IPS-18c (cell line): Measurements from ENCODE around the gene PHF2.

Experiments
- H3K4me3 ChIP-seq: 2 replicates; pipeline ENCODE4 v1.7.0; 2013; ENCODE audit warnings: low read depth, mild to moderate bottlenecking, low read length, moderate library complexity; ENCODE audit not compliant: insufficient read depth
- H3K9me3 ChIP-seq: one replicate; pipeline ENCODE4 v1.6.1; 2013; ENCODE audit warnings: mild to moderate bottlenecking, low read length, moderate library complexity; ENCODE audit not compliant: control insufficient read depth, insufficient read depth

Gene PHF2

DNA sequence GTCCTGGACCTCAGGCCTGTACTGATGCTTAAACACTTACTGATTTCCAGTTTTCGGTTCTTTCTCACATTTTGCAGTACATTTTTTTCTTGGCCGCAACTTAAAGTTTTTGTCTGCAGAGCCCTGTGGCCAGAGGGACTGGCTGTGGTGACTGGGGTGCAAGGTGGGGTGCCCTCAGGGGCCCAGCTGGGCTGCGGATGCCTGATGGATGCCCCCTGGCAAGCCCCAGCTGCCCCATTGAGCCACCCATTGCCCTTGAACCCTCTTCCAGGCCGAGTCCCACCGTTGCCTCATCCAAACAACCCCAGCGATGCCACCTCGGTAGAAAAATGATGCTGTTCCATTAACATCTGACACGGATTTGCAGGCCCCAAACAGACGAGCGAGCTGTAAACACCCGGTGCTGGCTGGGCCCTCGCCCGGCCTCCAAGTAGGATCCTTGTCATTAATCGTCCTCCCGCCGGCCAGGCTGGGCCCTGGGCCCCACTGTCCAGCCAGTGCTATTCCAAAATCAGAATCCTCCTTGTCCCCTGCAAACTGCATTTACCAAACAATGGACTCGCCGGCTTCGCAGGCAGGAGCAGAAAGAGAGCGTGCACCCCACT lies 107.9 kb downstream of the PHF2 start:
- peaks cover 3% of the 10 kb centered on the region for H3K9me3 ChIP-seq
- H3K4me3 ChIP-seq = no peak overlapping the region

DNA sequence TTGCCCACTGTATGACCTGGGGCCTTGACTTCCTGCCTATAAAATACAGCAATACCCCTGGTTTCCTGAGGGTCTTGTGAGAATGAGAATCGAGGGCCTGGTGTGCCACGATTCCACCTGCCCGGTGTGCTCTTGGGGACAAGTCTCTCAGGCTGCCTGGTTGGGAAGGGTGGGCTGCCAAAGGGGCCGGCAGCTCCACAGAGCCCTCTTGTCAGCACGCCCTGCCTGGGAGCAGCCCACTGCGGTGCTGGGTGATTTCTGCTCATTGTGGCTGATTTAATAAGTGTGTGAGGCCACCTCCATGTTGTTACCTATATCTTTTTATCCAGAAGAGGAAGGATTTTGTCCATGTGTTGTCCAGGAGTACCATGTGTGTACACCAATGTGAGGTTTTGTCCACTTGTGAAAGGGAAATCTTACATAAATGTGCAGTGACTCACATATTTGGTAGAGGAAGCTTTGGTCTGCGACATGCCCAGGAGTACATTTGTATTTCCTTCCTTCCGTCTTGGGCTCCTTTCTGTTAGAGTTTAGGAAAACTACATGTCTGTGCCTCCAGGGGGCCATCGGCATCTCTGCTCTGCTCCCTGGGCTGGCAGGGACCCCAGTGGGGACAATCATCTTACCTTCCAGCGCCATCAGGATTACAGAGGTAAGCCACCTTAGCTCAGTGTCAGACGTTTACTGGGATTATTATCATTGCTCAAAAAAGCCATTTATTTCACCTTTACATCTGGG lies 108.6 kb downstream of the PHF2 start:
- Histone ChIP-seq H3K9me3 (peaks cover 3% of the 10 kb centered on the region), H3K4me3 (no peak overlapping the region)

GRCh38 chr9:93686127-93686879 lies 109.9 kb downstream of the PHF2 start:
- Histone ChIP-seq H3K9me3 (peaks cover 3% of the 10 kb centered on the region), H3K4me3 (no peak overlapping the region)

DNA sequence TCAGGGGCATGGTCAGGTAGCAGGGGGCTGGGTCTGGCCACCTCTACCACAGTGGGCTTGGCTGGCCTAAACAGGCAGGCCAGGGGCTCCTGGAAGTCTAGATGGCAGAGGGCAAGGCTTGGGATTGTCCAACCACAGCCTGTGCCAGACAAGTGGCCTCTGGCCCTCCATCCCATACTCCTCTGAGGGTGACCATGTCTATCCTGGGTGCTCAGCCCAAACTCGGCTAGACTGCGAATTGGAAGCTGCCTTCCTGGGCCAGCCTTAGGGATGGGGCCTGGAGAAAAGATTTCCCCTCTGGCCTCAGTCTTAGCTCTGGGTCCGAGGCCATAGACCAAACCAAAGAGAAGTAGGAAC lies 110.5 kb downstream of the PHF2 start:
- H3K9me3 ChIP-seq = peaks cover 3% of the 10 kb centered on the region
- no peak overlapping the region for H3K4me3 ChIP-seq

DNA sequence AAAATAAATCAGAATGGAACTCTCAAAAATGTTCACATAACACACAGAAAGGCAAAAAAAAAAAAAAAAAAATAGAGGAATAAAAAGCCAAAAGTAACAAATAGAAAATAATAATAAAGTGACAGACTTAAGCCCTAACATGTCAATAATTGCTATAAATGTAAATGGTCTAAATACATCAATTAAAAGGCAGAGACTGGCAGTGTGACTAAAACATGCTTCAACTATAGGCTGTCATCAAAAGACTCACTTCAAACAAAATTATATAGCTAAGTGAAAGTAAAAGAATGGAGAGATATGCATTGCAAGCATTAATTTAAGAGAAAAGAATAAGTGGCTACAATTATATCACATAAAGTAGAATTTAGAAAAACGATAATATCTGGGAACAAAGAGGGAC lies 114.2 kb downstream of the PHF2 start:
- Histone ChIP-seq H3K4me3 (no peak overlapping the region), H3K9me3 (peaks cover 3% of the 10 kb centered on the region)

- Histone ChIP-seq H3K4me3 (no peak overlapping the region), H3K9me3 (no peaks in the 10 kb centered on the region)
Observed at GRCh38 chr9:93693129-93693528, 116.7 kb downstream of the PHF2 start.

DNA sequence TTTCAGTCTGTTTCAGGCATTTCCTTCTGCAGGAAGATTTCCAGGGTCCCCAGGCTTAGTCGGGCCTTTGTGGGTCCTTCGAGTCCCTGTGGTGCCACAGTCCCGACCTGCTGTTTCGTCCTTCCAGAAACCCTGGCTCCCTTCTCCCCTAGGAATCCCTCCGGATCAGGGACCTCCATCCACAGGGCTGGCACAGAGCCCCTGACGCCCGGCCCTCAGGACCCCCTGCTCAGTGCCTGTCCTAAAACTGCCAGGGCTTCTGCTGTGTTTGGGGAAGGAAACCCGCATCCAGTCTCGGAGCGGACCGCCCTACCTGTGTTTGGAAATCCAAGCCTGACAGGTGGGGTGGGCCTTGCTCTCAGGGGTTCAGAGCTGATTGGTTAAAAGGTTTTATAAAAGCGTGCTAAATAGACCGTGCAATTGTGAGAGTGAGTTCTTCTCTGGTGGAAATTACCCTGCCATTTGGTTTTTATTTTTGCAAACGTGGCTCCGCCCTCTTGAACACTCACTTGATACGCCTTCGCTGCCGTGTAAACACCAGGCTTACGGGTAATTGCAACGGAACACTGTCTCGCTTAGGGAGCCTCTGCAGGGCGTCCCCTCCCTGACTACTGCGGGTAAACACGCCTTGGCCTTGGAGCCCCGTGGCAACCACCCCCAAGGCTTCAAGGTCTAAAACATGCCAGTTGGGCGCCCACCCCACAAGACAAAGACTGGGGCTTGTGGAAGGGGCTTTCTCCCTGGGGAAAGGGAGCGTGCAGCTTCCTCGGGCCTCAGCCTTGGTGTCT lies 121.2 kb downstream of the PHF2 start:
- H3K4me3 ChIP-seq = no peak overlapping the region
- peaks cover 10% of the 10 kb centered on the region for H3K9me3 ChIP-seq

DNA sequence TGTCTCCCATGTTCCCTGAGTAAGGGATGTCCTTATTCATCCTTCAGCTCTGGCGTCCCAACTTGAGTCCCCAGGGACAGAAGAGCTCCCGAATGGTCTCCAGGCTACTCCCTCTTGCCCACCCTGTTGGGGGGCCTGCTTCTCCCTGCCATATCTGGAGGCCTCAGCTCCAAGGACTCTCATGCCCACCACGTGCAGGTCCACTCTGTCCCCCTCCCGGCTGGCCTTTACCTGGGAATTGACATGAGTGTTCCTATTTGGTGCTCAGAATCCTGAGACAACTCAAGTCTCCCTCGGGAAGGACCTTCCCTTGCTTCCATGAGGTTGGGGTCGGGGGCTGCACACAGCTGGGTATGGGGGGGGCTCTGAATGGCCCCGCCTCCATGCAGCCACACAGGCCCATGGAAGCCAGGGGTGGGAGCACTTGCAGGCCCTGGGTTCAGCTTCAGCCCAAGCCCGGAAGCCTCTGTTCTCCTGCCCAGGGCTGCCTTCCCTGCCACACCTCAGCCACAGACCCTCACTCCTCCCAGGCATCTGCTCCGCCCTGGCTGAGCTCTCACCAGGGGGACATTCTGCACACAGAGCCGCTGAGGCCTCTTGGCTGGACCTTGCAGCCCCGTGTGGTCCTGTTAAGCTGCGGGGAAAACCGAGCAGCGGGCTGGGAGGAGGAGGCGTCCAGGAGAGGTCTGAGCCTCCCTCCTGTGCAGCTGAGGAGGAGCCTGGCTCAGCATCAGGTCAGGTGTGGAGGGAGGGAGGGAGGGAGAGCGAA lies 121.9 kb downstream of the PHF2 start:
- H3K4me3 ChIP-seq = no peak overlapping the region
- H3K9me3 ChIP-seq = peaks cover 10% of the 10 kb centered on the region

DNA sequence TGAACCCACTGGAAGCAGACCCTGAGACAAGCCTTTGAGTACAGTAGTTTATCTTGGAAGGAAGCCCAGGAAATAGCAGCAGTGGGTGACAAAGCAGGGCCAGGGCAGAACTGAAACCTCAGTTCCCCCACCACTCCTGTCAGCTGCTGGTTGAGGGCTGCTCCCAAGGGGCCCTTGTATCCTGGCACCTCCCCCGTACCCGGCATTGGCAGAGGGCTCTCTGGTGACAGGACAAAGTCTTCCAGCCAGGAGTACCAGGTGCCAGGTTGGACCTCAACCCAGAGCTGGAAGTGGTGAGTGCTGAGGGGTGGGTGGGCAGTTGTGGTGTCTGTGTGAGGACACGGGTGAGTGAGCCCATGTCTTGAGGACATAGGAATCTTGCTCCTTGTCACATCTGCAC lies 123.3 kb downstream of the PHF2 start:
- no peak overlapping the region for H3K4me3 ChIP-seq

DNA sequence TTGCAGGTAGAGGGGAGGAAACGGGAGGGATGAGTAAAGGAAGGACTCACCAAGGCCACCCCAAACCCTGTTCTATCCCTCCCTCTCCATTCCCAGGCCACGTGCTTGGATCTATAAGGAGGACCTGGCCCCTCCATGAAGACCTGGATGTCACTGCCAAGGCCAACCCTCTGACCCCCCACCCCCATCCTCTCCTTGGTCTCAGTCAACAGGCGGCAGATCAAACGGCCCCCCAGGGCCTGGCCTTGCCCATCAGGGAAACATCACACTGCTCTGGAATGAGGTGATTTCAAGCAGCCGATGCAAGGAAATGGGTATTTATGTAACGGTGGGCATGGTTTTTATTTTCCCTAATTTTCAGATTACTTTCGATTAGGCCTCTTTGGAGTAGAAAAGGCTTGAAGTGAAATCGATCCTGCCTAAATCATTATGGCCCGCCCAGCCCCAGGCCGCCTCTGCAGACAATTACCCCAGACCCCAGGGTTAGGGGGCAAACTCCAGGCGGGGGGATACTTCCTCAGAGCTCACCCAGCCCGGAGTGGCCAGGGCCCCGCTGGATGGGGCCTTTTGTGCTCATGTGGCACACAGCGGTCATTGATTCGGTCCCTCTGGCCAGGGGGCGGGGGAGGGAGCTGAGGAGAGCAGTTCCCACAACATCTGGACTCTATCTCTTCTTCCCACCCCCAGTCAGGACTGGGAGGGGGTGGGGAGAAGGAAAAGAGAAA lies 125.3 kb downstream of the PHF2 start:
- H3K4me3 ChIP-seq = no peak overlapping the region
- peaks cover 10% of the 10 kb centered on the region for H3K9me3 ChIP-seq

More for the DNA sequence above, 123.3 kb downstream of the PHF2 start:
- peaks cover 10% of the 10 kb centered on the region for H3K9me3 ChIP-seq

GRCh38 chr9:93702261-93702660 lies 125.9 kb downstream of the PHF2 start:
- no peak overlapping the region for H3K4me3 ChIP-seq
- H3K9me3 ChIP-seq = peaks cover 10% of the 10 kb centered on the region

DNA sequence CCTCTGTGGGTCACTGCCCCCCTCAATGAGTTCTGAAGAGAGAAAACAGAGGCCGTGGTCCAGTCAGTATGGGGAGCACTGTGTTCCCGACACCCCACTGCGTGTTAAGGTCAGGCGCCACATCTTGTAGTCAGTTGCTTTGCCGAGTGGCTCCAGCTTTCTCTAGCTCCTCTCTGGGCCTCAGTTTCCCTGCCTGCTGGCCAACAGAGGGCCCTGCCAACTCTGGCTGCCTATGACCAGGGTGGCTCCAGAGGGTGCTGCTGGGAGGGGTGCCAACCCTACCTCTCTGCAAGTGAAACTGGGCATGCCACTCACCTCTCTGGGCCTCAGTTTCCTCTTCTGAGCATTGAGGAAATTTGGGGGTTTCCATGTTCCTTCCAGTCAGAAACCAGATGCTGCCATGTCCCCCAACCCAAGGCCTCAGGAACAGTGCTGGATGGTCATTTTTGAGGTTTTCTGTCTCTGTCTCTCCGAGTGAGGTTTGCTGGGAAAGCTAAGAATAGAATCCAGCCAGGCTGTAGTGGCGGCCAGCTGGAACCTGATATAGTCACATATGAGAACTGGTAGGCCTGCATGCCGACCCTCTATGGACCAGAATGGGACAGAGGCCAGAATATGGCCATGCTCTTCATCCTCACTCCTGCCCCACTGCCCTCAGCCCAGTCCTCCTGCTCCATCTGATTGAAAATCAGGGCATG lies 132.1 kb downstream of the PHF2 start:
- no peak overlapping the region for H3K4me3 ChIP-seq
- H3K9me3 ChIP-seq = no peaks in the 10 kb centered on the region

GRCh38 chr9:93708987-93709302 lies 132.6 kb downstream of the PHF2 start:
- no peaks in the 10 kb centered on the region for H3K9me3 ChIP-seq
- no peak overlapping the region for H3K4me3 ChIP-seq

DNA sequence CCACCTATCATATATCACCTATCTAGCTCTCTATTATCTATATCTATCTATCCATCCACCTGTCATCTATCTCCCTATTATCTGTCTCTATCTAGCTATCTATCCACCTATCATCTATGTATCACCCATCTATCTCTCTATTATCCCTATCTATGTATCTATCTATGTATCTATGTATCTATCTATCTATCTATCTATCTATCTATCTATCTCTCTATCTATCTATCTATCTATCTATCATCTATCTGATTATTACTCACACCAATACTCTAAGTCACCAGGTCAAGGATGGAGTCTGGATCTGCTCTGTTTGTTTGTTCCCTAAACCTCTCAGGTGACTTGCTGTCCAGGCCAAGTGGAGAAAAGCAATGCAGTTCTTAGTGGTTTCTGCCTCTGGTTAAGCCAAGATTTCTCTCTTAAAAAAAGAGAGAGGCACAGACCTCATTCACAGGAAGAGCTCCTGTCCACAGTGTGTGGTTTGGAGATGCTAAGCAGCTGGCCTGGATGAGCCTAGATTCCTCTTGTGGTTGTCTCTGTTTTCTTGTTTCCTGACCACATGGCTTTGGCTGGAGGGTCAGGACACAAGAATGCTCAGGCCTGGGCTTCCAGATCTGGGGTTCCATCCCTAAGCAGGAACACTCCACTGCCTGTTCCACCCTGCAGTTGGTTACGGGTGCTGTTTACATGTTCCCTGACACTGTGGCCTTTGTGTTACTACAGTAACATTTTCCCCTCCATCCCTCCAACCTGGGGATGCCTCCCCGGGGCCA lies 133.4 kb downstream of the PHF2 start:
- Histone ChIP-seq H3K9me3 (no peaks in the 10 kb centered on the region), H3K4me3 (no peak overlapping the region)

GRCh38 chr9:93710370-93710723 lies 134.0 kb downstream of the PHF2 start:
- no peaks in the 10 kb centered on the region for H3K9me3 ChIP-seq
- H3K4me3 ChIP-seq = no peak overlapping the region
